ENCODE measurements around the gene MOAP1. TPM values are rescaled to one million over a fixed set of nuclear protein-coding genes. Genes with fewer than 3 reads are reported as not detected.

The MOAP1 gene
- total RNA-seq, 1 donor from 2014 or later: 20.5 TPM

DNA sequence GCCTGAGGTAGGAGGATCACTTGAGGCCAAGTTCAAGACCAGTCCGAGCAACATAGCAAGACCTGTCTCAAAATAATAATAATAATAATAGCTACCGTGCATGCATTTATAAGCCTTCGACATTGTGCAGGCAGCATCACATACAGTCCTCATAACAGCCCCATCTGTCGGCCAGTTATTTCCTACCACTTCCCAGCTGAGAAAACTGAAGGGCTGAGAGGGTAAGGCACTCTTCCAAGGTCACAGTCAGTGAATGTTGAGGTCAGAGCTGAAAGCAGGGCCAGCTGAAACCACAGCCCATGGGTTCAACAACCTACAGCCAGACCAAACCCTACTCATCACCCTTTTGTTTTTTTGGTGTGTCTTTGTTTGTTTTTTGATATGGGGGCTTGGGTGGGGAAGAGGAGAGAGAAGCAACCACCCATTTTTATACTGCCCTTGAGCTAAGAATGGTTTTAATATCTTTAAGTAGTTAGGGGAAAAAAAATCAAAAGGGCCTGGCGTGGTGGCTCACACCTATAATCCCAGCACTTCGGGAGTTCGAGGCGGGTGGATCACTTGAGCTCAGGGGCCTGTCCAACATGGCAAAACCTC, 52.1 kb downstream of the MOAP1 start:
- Mint-ChIP-seq H3K4me1 (peaks cover 12% of the 10 kb centered on the region), H3K27ac (ENCODE audit: unreplicated experiment) (no peak overlapping the region), H3K4me3 (no peak overlapping the region), H3K27me3 (ENCODE audit: low read depth) (peaks cover 3% of the 10 kb centered on the region), H3K36me3 (ENCODE audit: low read depth) (no peaks in the 10 kb centered on the region), H3K9me3 (no peaks in the 10 kb centered on the region)
- peak; percentile 40 for DNase-seq (ENCODE audit: low read depth, low spot score)
- TF ChIP-seq, protein P1, sequence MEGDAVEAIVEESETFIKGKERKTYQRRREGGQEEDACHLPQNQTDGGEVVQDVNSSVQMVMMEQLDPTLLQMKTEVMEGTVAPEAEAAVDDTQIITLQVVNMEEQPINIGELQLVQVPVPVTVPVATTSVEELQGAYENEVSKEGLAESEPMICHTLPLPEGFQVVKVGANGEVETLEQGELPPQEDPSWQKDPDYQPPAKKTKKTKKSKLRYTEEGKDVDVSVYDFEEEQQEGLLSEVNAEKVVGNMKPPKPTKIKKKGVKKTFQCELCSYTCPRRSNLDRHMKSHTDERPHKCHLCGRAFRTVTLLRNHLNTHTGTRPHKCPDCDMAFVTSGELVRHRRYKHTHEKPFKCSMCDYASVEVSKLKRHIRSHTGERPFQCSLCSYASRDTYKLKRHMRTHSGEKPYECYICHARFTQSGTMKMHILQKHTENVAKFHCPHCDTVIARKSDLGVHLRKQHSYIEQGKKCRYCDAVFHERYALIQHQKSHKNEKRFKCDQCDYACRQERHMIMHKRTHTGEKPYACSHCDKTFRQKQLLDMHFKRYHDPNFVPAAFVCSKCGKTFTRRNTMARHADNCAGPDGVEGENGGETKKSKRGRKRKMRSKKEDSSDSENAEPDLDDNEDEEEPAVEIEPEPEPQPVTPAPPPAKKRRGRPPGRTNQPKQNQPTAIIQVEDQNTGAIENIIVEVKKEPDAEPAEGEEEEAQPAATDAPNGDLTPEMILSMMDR (conservative IDR thresholded peaks at IDR 0.05): peak; percentile 54

Other genes with a start within 250 kb of the MOAP1 start
- gene ITPK1, start 69.0 kb downstream of the MOAP1 start, total RNA-seq: 59.8 and 63.8 TPM in 2 replicates
- 31.1 and 31.2 TPM in 2 replicates for gene LYSET, start 420 bp upstream of the MOAP1 start, total RNA-seq
- 13.5 and 14.3 TPM in 2 replicates for gene GON7, start 22.2 kb upstream of the MOAP1 start, total RNA-seq
- gene UBR7, start 22.4 kb upstream of the MOAP1 start, total RNA-seq: 38.8 and 41.6 TPM in 2 replicates
- gene BTBD7, start 148.1 kb upstream of the MOAP1 start, total RNA-seq: 38.0 and 46.0 TPM in 2 replicates
- not detected in 2 replicates for gene COX8C, start 162.3 kb upstream of the MOAP1 start, total RNA-seq
- 2.2 and 2.3 TPM in 2 replicates for gene UNC79, start 246.0 kb upstream of the MOAP1 start, total RNA-seq